Dedifferentiated amniotic fluid mesenchymal stem cell (primary cell): ENCODE results near the gene ANGPT4.
"Not testable (repeated sequence)": the region's sequence is repeated elsewhere in the genome, so short reads cannot be mapped to it uniquely, and the experiment has no call there.

Source experiments
- DNase-seq: peaks from one replicate; pipeline ENCODE4 v3.0.0-alpha.2; 2016; ENCODE audit errors: extremely low spot score

Gene ANGPT4

DNA sequence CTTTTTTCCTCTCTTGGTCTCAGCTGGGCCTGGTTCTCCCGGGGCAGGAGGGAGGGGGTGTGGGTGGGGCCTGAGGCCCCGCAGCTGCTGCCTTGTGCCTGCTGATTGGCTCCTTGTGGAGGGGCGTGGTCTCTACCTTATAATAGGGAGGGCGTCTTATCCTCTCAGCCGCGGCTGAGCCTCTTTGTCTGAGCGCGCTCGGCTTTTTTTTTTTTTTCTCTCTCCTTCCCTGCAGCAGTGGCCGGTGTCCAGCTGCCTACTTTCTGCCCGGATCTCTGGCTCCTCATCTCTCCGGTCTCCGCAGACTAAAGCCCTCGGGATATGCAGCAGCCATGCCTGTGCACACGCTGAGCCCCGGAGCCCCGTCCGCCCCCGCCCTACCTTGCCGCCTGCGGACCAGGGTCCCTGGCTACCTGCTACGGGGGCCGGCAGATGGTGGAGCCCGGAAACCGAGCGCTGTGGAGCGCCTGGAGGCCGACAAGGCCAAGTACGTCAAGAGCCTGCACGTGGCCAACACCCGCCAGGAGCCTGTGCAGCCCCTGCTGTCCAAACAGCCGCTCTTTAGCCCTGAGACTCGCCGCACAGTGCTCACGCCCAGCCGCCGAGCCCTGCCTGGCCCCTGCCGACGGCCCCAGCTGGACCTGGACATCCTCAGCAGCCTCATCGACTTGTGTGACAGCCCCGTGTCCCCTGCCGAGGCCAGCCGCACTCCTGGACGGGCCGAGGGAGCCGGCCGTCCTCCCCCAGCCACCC is 71.5 kb downstream of the ANGPT4 start:
- DNase-seq = peak; percentile 83

DNA sequence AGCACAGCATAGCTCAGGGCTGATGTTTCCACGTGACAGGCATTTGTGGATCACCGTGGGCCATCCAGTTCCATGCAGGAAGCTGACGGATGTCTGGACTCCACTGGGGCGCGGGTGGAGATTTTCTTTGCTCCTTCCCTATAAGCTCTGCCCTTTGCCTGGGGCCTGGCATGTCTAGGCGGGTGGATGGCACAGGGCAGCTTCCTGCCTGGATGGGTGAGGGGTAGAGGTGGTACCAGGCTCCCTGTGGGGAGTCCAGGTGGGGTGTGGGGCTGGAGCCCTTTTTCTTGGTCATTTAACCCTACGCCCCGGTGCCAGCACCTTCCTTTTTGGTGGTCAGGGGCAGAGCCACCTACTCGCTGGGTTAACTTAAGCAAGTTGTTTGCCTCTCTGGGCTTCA is 72.2 kb downstream of the ANGPT4 start:
- DNase-seq = no peak

DNA sequence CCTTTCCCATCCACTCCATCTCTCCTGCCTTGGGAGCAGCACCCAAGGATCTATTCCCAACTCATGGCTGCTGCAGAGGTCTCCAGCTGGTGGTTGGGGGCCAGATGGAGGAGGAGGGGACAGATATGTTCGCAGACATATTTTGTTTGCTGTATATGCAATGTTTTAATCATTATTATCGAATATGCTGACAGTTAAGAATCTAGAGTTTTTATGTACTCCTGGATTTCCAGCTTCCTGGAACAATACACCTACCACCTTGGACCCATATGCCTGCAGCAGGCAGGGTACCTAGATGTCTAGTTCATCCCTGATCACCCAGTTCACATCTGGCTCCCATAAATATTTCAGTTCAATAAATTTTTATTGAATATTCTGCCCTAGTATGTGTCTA is 73.6 kb downstream of the ANGPT4 start:
- DNase-seq = no peak

DNA sequence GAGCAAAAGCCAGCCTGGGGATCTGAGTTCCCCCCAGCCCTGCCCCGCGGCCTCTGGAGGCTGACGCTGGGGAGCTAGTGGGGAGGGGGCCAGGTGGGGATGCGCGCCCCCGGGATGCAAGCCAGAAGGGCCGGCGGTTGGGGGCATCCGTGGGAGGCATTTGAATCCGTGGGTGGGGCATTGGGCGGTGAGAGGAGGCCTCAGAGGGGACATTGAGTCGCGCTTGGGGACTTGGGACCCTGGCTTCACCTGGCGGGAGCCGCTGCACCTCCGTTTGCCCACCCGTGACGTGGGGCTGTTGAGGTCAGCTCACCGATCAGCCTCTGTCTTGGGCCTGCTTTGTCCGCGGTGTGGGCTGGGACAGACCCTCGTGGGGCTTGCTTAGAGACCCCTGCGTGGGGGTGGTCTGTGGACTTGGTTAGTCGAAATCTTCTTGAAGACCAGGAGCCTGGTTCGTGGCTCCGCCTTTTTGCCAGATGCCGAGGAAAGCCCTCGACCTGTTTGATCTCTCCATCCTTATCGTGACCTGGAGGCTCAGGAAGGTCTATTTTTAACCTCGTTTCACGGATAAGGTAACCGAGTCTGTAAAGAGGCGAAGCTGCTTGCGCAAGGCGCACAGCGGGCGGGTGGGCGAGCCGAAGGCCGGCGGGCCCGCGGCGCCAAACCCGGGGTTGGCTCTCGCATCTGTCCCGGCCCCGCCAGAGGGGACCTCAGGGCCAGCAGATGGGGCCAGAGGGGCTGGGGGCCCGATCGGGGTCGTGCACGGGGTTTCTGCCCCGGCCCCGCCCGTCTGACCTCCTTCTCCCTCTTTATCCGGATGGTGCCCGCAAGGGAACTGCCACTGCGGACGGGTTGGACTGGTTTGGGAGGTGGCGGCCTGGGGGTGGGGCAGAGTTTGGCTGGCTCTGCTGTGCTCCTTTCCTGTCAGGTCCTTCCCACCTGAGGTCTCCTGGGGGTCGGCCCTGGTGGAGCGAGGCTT is 74.3 kb downstream of the ANGPT4 start:
- DNase-seq = no peak

DNA sequence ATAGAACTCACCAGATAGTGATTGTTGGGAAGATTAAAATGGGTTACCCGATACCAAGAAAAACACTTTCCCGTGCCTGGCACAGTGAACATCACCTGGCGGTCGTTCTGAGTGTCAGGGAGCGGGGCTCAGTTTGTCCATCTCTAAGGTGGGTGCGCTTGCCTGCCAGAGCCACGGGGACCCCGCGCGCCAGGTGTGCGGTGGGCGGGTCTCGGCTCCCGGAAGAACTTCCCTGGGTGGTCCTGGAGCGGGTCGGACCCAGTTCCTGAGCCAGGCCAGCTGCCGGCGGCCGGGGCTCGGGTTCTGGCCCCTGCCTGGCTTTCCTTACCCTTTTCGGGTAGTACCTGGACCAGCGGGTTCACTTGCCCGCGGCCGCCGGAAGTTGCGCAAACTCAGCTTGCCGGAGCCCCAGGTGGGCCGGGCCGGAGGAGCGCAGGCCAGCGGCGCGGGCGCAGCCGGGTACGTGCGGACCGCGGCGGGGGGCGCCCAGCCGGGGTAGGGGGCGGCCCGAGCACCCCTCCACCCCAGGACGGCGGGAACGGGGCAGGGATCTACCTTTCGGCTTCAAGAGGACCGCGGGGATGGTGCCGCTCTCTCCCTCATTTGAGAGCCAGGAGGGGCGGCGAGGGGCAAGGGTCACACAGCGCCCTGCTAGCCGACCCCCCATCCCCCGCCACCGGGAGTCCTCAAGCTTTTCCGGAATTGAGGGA is 75.1 kb downstream of the ANGPT4 start:
- DNase-seq = no peak

DNA sequence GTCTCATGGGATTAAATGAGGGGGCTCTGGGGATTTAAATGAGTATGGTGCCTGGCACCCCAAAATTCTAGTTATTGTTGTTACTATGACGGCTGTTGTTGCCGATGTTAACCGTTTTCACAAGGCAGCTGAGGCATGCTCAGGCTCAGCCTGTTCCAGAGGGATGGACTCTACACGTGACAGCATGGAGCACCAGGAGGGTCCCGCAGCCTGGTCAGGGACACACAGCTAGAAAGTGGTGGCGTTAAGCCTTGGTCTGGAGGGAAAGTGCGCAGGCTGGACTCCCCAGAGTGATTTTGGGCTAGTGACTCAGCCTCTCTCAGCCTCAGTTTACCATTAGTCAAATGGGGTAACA is 75.7 kb downstream of the ANGPT4 start:
- DNase-seq = no peak

DNA sequence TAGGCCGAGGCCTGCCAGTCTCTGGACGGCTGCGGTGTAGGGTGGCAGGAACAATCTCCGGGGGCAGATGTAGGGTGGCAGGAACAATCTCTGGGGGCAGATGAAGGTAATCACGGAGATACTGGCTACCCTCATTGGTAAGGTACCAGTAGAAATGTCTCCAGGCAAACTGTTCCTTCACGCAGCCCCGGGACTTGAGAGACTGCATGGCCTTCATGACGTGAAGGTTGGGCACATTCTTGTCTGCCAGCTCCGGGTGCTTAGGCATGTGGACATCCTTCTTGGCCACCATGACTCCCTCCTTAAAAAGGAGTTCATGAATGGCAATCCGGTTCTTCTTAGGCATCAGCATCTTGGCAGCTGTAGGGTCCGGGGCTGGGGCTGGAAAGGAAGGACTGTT is 76.5 kb downstream of the ANGPT4 start:
- no peak for DNase-seq

DNA sequence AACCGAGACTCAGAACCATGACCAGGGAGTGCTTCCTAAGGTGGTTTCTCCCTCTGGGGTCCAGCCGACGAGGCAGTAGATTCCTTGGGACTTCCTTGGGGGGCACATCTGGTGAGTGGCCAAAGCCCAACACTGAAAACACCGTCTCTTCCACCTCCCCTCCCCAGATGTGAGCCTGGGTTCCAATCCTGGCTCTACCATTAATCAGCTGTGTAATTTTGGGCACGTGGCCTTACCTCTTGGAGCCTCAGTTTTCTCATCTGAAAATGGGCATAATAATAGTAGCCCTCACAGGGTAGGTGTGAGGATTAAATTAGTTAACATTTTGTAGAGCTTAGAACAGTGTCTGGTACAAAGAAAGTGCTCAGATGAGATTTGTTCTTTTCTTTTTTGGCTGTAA is 77.1 kb downstream of the ANGPT4 start:
- DNase-seq = no peak

DNA sequence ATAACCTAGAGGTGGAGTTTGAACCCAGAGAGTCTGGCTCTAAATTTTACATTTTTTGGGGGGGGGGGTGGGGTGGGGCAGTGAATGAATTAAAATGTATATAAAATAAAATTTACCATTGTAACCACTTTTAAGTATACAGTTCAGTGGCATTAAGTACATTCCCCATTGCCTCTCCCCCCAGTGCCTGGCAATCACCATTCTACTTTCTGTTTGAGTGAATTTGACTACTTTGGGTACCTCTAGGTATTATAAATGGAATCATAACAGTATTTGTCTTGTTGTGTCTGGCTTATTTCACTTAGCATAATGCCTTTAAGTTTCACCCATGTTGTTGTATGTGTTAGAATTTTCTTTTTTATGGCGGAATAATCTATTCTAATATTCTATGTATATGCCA is 79.9 kb downstream of the ANGPT4 start:
- DNase-seq = no peak

DNA sequence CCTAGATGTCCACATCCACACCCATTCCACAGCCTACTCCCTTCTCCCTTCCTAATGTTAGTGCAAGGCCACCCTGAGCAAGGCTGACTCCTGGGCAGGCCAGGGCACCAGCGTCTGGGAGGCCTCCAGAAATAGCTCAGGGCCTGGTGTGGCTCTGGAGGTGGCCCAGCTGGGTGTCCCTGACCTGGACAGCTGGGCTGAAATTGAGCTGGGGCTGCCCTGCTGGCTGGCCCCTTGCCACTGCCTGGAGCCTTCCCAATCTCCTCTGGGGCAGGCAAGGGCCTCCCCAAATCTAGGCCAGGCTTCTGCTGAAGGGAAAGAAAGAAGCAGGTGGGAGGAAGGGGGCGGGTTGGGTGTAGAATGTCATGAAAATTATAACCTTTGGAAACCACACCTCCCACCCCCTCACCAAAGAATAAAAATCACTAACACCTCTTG is 80.5 kb downstream of the ANGPT4 start:
- no peak for DNase-seq

DNA sequence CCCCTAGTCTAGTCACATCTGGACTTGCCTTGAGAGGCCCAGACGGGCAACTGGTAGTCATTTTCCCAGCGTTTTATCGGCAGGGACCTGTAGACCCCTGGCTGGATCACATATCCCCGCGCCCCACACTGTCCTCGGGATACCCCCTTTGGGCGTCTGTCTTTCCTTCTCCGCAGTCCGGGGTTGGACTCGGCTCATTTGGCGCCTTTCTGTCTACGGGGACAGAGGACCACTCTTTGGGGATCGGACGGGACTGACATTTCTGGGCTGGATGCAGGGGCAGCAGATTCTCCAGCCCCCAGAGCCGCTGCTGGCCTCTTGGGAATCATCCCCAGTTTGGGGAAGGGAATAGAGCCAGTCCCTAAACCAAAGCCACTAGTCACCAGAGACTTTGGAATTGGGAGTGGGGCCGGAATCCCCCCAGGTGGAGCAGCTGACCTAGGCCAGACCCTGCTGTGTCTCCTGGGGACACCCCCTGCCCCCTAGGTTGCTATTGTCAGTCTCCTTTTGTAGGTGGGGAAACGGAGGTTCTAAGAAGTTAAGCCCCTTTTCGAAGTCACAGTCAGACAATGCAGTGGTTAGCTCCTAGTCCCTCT is 81.9 kb downstream of the ANGPT4 start:
- DNase-seq = no peak

DNA sequence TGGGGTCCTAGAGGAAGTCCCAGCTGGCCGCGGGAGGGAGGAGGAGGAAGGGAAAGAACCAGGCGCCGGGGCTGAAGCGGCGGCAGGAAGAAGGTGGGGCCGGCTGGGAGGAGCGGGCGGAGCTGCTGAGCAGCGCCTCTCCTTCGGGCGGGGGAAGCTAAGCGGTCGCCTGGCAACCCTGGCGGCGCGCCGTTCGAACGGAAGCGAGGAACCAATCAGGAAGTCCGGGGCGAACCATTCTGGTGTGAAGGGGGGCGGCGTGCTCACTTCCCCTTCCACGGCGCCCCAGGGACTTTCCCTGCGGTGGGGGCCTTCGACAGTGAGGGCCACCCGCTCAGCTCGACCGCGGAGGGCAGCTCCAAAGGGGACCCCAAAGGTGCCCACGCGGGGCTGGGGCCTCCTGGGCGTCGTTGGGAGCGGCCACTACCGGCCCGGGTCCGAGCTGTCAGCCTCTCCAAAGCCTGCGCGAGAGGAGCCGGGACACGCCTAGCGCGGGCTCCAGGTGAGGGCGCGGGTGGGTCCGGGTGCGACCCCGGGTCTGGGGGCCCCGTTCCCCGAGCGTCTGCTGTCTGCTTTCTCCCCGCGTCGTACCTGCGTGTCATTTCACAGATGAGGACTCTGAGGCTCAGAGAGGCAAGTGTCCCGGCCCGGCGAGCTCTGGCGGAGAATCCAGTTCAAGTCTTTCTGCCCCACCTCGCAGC is 82.5 kb downstream of the ANGPT4 start, which contains the start of gene FAM110A:
Gene FAM110A (plus strand): TSS at position 266 of the 701 bp plus-strand sequence. CDS start 11,090 bp downstream, outside the sequence.
- DNase-seq = peak; percentile 90

DNA sequence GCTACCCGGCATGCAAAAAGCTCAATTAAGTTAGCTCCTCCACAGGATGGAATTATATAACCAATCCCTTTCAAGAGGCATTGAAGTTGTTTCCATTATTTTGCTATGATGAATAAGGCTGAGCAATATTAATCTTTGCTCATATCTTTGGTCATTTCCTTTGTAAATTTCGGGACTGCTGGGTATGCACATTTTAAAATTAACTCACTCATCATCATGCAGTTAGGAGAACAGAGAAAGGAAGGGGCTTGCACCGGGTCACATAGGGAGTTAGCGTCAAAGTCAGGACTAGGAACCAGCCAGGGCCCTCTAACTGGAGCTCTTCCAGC is 83.0 kb downstream of the ANGPT4 start:
- no peak for DNase-seq

DNA sequence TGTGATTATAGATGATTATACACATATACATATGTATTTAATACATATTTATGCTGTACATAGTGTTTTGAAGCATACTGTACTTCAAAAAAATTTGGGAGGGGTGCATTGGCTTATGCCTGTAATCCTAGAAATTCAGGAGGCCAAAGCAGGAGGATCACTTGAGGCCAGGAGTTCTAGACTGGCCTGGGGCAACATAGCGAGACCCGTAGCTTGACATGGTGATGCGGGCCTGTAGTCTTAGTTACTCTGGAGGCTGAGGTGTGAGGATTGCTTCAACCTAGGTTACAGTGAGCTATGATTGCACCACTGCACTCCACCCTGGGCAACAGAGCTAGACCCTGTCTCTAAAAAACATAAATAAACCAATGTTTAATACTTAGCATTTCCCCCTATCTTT is 84.2 kb downstream of the ANGPT4 start:
- no peak for DNase-seq

DNA sequence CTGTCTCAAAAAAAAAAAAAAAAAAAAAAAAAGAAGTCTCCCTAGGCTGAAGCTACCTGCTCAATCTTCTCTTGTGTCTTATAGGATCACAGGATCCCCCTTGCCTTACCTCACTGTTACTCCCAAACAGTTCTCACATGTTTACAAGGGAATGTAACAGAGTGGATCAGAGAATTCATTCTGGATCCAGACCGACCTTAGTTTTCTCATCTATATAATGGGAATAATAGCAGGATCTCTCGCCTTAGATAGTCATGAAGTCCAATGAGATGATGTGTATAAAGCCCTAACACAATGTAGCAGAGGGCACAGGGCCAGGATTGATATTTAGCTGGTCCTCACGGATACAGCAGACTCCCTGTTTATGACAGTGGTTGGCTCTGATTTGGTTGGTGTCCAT is 84.9 kb downstream of the ANGPT4 start:
- no peak for DNase-seq

DNA sequence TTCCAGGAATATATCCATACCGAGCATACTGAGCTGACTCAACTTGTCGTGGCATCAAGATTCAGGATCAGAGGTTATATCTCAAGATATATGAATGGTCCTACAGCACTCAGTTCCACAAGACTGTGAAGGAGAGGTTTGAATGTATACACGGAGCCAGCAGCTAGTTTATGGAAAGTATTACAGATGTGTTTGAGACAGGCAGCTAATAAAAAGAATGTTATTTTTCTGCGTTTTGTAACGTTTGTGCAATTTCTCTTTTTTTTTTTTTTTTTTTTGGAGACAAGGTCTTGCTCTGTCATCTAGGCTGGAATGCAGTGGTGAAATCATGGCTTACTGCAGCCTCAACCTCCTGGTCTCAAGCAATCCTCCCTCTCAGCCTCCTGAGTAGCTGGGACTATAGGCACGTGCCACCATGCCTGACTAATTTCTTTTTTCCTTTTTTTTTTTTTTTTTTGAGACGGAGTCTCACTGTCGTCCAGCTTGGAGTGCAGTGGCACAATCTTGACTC is 86.1 kb downstream of the ANGPT4 start:
- no peak for DNase-seq

DNA sequence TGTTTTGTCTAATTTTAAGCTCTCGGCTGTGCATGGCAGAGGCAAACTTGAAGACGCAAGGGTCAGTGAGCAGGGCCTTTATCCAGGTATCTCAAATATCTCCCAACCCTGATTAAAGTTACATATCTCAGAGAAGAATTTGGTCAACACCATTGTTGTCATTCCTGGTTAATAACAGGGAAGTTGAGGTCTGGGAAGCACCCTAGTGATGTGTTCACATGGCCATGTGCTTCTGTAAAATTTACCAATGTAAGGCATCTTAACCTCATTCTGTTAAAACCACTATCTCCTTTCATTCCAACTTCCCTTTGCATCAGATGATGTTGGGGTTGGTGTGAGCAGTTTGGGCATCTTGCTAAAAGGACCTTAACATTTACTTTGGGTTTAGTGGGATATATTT is 86.6 kb downstream of the ANGPT4 start:
- DNase-seq = no peak

DNA sequence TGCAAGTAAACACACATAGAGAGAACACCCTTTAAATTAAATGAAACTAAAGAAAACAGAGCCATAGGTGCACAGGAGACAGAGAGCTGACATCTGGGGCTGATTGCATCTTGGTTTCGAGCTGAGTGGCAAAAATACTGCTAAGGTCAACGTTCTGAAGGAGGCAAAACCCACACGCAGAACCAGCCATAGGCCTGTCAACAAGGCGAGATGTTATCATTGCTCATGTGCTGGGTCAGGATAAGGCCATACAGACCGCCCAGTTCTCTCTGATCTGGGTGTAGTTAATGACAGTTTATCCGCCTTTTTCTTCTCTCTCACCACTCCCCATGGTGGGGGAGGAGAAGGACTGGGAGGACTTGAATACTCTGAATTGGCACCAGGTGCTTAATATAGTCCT is 87.1 kb downstream of the ANGPT4 start:
- DNase-seq = no peak

DNA sequence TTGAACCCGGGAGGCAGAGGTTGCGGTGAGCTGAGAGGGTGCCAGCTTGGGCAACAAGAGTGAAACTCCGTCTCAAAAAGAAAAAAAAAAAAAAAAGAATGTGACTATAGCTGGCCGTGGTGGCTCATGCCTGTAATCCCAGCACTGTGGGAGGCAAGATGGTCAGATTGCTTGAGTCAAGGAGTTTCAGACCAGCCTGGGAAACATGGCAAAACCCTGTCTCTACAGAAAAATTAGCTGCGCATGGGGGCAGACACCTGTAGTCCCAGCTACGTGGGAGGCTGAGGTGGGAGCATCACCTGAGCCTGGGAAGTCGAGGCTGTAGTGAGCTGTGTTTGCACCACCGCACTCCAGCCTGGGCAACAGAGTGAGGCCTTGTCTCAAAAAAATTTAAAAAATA is 88.2 kb downstream of the ANGPT4 start:
- not testable (repeated sequence) for DNase-seq

DNA sequence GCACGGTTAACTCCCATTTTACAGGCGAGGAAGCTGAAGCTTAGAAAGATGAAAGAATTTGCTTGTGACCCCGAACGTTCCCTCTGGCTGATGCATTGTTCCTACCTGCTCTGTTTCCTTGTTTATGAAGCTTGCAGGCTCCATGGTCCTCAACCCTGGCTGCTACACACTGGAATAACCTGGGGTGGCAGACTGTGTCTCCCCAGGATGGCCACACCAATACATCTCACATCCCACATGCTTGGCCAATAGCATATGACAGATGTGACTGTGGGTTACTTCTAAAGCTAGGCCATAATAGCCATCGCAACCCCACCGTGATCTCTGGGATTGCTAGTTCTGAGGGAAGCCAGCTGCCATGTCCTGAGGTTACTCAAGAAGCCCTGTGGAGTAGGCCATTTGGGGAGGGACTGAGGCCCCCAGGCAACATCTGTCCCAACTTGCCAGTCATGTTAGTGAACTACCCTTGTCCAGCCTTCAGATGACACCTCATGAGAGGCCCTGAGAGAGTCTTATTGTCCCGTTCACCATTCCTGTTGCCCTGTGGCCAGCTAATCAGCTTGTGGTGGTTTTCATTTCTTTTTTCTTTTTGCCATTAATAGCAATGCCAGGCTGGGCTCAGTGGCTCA is 89.3 kb downstream of the ANGPT4 start:
- no peak for DNase-seq
